Inflammatory macrophage treated with lipopolysaccharide for 4 hours (primary cell): ENCODE data around the gene ST8SIA3.
"Not testable (repeated sequence)": the region's sequence is repeated elsewhere in the genome, so short reads cannot be mapped to it uniquely, and the experiment has no call there.

Source experiments
- DNase-seq: peaks from one replicate; pipeline ENCODE4 v3.0.0-alpha.2; 2020

Gene ST8SIA3

DNA sequence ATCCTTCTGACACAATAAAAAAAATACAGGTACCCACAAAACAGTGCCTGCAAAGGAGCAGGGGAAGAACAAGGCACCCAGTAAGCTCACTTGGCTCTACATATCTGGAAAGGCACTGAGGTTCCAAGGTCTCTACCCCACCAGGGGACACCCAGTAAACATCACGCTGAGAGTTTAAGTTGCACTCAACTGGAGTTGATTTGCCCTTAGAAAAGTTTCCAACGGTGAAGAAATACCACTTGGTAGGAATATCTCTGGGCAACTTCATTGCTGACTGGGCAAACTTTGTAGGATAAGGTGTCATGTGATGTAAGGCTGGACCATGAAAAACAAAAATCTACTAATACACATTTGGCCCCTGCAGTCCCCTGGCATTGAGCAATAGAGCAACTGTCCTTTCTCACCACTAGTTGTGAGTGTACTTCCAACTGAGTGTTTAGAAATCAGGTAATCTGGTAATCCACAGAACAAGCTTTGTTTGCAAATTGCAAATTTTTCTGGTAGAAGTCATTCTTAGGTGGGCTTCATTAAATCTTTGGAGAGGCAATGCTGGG lies 14.2 kb downstream of the ST8SIA3 start:
- DNase-seq = no peak

- DNase-seq = no peak
These were observed 20.1 kb downstream of the ST8SIA3 start for GRCh38 chr18:57372444-57372843.

GRCh38 chr18:57373017-57373416 lies 20.7 kb downstream of the ST8SIA3 start:
- DNase-seq = no peak

- no peak for DNase-seq
These were observed 24.1 kb downstream of the ST8SIA3 start for GRCh38 chr18:57376503-57376902.

DNA sequence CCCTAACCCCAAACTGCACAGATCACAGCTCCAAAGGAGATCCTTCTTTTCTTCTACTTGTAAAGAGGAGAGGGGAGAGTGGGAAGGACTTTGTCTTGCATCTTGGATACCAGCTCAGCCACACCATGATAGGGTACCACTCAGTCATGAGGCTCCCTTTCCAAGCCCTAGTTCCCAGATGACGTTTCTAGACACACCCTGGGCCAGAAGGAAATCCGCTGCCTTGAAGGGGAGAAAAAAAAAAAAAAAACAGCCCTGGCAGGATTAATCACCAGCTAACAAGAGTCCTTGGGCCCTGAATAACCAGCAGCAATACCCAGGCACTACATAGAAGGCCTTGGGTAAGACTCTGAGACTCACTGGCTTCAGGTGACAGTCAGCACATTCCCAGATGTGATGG lies 36.9 kb downstream of the ST8SIA3 start:
- DNase-seq = no peak

DNA sequence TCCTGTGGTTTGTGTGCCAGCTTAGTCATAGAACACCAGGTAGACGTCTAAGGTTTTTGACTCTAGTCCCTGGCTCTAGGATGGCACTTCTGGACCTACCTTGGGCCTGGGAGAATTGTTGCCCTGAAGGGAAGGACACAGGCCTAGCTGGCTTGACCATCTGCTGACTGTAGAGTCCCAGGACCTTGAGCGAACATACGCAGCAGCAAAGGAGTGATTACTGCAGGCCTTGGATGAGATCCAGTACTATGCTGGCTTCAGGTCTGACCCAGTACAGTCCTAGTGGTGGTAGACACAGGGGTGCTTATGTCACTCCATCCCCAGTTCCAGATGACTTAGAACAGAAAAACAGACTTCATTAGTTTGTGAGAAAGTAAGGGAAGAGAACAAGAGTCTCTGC lies 37.7 kb downstream of the ST8SIA3 start:
- DNase-seq = no peak

DNA sequence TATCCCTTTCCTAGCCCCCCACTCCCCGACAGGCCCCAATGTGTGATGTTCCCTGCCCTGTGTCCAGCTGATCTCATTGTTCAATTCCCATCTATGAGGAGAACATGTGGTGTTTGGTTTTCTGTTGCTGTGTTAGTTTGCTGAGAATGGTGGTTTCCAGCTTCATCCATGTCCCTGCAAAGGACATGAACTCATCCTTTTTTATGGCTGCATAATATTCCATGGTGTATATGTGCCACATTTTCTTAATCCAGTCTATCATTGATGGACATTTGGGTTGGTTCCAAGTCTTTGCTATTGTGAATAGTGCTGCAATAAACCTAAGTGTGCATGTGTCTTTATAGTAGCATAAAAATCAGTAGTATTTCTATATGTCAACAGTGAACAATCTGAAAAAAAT lies 42.4 kb downstream of the ST8SIA3 start:
- not testable (repeated sequence) for DNase-seq

GRCh38 chr18:57396831-57397230 lies 44.5 kb downstream of the ST8SIA3 start:
- not testable (repeated sequence) for DNase-seq

- DNase-seq = peak; percentile 6
These were observed 45.2 kb downstream of the ST8SIA3 start for GRCh38 chr18:57397440-57398132.

GRCh38 chr18:57404345-57404744 lies 52.0 kb downstream of the ST8SIA3 start:
- DNase-seq = no peak

- DNase-seq = no peak
These were observed 57.3 kb downstream of the ST8SIA3 start for GRCh38 chr18:57409650-57410049.

GRCh38 chr18:57410749-57411148 lies 58.4 kb downstream of the ST8SIA3 start:
- DNase-seq = no peak

GRCh38 chr18:57416542-57416941 lies 64.2 kb downstream of the ST8SIA3 start:
- no peak for DNase-seq
